ENCODE results near the gene UQCC5. TPM values are rescaled to one million over a fixed set of nuclear protein-coding genes. Genes with fewer than 3 reads are reported as not detected.
A peak's percentile ranks its signal among the peaks of the same experiment; 100 is the strongest.
"Not testable (repeated sequence)": the region's sequence is repeated elsewhere in the genome, so short reads cannot be mapped to it uniquely, and the experiment has no call there.

Gene UQCC5
- total RNA-seq, 1 experiment from 2014 or later = 21.5 TPM

GRCh38 chr3:52524258-52524751, 12.1 kb upstream of the UQCC5 start:
- Histone ChIP-seq H3K36me3 (replicated peaks; ENCODE audit: control insufficient read depth, insufficient read depth, low read length) (peaks cover 37% of the 10 kb centered on the region), H3K27me3 (ENCODE audit: control insufficient read depth, insufficient read depth, low read length) (no peaks in the 10 kb centered on the region), H3K4me3 (ENCODE audit: insufficient read depth, low read depth, low read length) (no peak overlapping the region)
- no peak for DNase-seq

DNA sequence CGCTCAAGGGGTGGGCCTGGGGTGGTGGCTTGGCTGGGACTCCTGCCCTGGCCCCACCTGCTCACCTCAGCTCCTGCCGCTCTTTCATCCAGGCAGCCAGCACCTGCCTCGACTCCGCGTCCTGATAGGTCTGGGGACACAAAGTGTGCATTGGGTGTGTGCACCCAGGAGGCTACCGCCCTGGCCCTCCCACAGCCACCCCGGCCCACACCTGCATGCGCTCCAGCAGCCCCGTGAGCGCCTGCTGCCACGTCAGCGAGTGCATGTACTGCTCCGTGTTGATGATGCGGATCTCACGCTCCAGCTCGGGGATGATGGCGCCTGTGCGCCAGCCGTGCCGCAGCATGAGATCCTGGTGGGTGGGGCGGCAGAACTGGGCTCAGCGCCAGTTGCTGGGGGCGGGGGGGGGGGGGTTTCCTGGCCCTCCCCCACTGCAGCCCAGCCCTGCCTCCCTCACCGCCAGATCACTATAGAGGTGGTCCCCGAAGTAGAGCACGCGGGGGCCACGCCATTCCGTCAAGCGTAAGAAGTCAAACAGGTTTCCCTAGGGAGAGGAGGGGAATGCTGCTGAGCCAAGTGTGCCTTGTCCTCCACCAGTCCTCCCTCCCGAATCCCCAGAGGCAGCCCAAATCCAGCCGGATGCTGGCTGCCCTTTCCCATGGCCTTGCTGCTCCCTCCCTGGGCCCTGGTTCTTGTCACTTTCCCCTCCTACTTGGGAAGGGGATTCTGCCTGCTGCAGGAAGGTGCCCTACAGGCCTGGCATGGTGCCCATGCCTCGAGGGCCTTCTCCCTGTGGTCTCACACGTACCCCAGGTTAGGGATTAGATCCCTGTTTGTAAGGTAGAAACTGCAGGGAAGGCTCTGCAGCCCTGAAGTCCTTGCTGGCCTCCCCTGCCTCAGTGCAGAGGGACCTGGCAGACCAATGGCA, 11.4 kb upstream of the UQCC5 start:
- H3K36me3 ChIP-seq (replicated peaks; ENCODE audit: control insufficient read depth, insufficient read depth, low read length) = peaks cover 38% of the 10 kb centered on the region
- no peak overlapping the region for H3K4me3 ChIP-seq (ENCODE audit: insufficient read depth, low read depth, low read length)
- peak; percentile 61 for DNase-seq
- H3K27me3 ChIP-seq (ENCODE audit: control insufficient read depth, insufficient read depth, low read length) = no peaks in the 10 kb centered on the region

- Histone ChIP-seq H3K36me3 (replicated peaks; ENCODE audit: control insufficient read depth, insufficient read depth, low read length) (peaks cover 38% of the 10 kb centered on the region), H3K4me3 (ENCODE audit: insufficient read depth, low read depth, low read length) (no peak overlapping the region), H3K27me3 (ENCODE audit: control insufficient read depth, insufficient read depth, low read length) (no peaks in the 10 kb centered on the region)
- DNase-seq = peak; percentile 43
These were observed 10.5 kb upstream of the UQCC5 start for GRCh38 chr3:52525680-52526561.

- H3K4me3 ChIP-seq (ENCODE audit: insufficient read depth, low read depth, low read length); H3K27me3 ChIP-seq (ENCODE audit: control insufficient read depth, insufficient read depth, low read length): not testable (repeated sequence)
- peak; percentile 24 for DNase-seq
- peaks cover 38% of the 10 kb centered on the region for H3K36me3 ChIP-seq (replicated peaks; ENCODE audit: control insufficient read depth, insufficient read depth, low read length)
These were observed 9.8 kb upstream of the UQCC5 start for GRCh38 chr3:52526671-52527038.

DNA sequence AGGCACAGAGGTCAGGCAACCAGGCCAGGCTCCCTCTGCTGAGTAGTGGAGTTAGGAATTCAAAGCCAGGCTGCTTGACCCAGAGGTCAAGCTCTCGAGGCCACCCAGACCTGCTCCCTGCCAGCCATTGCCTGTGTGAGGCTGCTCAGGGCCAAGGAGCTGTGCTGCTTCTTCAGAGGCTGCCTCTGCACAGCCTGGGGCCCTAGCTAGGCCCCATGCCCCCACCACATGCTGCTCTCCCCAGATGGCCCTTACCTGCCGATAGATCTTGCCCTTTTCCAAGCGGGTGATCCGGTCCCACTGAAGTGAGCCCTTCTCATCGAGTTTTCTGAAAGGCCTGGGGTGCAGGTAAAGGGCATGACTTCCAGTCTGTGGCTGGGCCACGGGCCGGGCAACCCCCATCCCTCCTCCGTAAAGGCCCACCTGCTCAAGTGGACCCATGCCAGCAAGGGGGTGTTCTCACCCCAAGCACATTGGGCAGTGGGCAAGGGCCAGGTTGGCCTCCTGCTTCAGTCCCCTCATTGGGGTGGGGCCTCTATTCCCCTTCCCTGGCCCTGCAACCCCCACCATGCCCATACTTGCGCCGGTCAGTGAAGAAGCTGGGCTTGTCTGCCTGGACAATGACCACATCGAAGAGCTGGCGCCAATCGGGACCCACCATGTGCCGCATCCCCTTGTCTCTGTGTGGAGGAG, 9.2 kb upstream of the UQCC5 start:
- DNase-seq = peak; percentile 36
- Histone ChIP-seq H3K36me3 (replicated peaks; ENCODE audit: control insufficient read depth, insufficient read depth, low read length) (peaks cover 38% of the 10 kb centered on the region), H3K27me3 (ENCODE audit: control insufficient read depth, insufficient read depth, low read length) (no peaks in the 10 kb centered on the region), H3K4me3 (ENCODE audit: insufficient read depth, low read depth, low read length) (no peak overlapping the region)

GRCh38 chr3:52527732-52528585, 8.4 kb upstream of the UQCC5 start:
- peaks cover 38% of the 10 kb centered on the region for H3K36me3 ChIP-seq (replicated peaks; ENCODE audit: control insufficient read depth, insufficient read depth, low read length)
- no peak overlapping the region for H3K4me3 ChIP-seq (ENCODE audit: insufficient read depth, low read depth, low read length)
- no peaks in the 10 kb centered on the region for H3K27me3 ChIP-seq (ENCODE audit: control insufficient read depth, insufficient read depth, low read length)
- peak; percentile 32 for DNase-seq

DNA sequence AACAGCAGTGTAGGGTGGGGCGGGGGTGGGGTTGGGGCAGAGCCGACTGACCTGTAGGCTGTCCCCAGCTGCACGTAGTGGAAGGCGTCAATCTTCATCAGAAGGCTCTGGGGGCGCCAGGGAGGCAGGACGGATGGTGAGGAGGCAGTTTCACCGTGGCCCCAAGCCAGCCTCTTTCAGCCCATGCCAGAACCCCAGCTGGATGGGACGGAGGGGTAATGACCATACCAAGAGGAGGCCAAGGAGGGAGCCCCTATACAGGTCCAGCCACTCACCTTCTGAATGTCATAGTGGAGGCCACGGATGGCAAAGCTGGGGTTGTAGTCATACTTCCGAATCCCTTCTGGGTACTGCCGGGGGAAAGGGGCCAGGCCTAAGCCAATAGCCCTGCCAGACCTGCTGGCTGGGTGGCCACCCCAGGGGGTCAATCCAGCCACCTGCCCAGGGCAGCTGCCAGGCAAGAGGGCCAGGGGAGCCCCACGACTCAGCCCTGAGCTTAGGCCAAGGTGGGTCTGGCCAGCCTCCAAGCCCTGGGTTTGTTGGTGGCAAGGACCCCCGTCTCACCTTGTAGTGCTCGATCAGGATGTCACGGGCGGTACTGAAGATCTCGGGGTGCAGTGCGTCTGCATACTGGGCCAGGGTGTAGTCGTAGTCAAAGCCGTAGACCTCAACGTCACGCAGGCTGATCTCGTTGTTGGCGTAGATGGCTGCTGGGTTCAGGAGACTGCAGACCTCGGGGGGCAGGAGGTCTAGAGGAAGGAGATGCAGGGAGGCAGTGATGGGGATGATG, 7.6 kb upstream of the UQCC5 start:
- Histone ChIP-seq H3K27me3 (ENCODE audit: control insufficient read depth, insufficient read depth, low read length) (no peaks in the 10 kb centered on the region), H3K4me3 (ENCODE audit: insufficient read depth, low read depth, low read length) (no peak overlapping the region), H3K36me3 (replicated peaks; ENCODE audit: control insufficient read depth, insufficient read depth, low read length) (peaks cover 38% of the 10 kb centered on the region)
- DNase-seq = peak; percentile 66

GRCh38 chr3:52529376-52530333, 6.8 kb upstream of the UQCC5 start:
- no peaks in the 10 kb centered on the region for H3K27me3 ChIP-seq (ENCODE audit: control insufficient read depth, insufficient read depth, low read length)
- peaks cover 33% of the 10 kb centered on the region for H3K36me3 ChIP-seq (replicated peaks; ENCODE audit: control insufficient read depth, insufficient read depth, low read length)
- peak; percentile 33 for DNase-seq
- no peak overlapping the region for H3K4me3 ChIP-seq (ENCODE audit: insufficient read depth, low read depth, low read length)

DNA sequence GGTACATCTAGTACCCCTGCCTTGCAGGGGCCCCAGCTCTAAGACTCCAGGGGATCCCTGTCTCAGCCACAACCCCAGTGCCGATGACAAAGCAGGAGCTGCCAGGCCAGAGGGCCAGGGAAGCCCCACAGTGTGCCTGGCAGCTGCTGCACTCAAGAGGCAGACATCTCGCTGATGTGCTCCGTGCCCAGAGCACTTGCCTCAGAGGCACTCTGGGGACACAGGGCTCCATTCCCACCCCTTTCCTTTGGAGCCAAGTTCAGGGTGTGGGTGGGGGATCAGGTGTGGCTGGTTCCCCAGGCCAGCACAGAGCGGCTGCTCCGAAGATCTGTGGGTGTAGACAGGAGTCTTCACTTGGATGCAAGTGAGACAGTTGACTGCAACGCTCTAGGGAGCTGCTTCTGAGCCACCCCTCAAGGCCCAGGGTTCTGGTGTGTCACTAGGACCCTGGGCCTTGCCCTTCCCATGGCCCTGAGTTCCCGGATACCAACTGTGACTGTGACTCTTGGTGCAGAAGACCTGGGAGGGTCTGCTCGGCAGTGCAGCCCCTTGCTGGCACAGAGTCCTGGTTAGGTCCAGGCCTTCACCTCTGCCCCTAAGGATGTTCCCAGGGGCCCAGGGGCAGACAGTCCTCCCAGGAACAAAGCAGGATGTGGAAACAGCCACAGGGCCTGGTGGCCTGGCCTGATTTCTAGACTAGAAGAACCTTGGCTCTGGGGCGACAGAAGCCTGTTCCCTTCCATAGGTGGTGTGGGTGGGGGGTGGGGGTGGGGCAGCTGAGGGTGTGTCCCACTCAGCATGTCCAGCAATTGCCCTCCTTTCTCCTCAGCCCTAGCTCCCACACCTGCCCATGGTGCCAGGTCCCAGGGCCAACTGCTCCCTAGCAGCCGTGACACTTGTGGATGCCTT, 5.2 kb upstream of the UQCC5 start:
- no peaks in the 10 kb centered on the region for H3K27me3 ChIP-seq (ENCODE audit: control insufficient read depth, insufficient read depth, low read length)
- peak; percentile 44 for DNase-seq
- H3K4me3 ChIP-seq (ENCODE audit: insufficient read depth, low read depth, low read length) = no peak overlapping the region
- peaks cover 25% of the 10 kb centered on the region for H3K36me3 ChIP-seq (replicated peaks; ENCODE audit: control insufficient read depth, insufficient read depth, low read length)

DNA sequence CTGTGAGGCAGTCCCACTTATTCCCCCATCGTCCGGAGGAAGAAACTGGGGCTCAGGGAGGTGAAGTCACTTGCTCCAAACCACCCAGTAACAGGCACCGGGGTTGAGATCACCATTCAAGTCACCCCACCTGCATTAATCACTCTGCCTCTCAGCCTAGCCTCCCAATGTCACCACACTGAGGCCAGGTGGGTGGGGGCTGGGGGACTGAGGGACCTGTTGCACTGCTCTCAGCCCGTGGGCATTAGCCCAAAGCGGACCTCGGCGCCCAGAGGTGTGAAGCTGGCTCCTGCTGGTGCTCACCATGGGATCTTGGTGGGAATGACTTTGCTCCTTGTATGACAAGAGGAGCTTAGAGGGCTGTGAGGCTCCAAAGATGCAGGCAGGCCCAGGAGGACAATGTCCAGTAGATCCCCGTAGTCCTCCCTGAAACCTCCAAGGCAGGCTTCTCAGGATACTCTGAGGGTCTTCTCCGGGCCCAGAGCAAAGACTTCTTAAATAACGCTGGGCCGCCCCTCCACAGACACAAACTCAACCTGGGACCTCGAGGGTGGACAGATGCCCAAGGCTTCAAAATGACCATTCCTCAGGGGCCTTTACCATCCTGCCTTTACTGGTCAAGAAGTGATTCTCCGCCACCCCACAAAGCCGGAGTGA, 4.4 kb upstream of the UQCC5 start:
- Histone ChIP-seq H3K36me3 (replicated peaks; ENCODE audit: control insufficient read depth, insufficient read depth, low read length) (peaks cover 20% of the 10 kb centered on the region), H3K4me3 (ENCODE audit: insufficient read depth, low read depth, low read length) (peak overlapping the region; percentile 94; the same call in 1 of the 2 replicates), H3K27me3 (ENCODE audit: control insufficient read depth, insufficient read depth, low read length) (no peaks in the 10 kb centered on the region)
- peak; percentile 45 for DNase-seq

GRCh38 chr3:52532517-52532837, 3.9 kb upstream of the UQCC5 start:
- DNase-seq = peak; percentile 75
- no peaks in the 10 kb centered on the region for H3K27me3 ChIP-seq (ENCODE audit: control insufficient read depth, insufficient read depth, low read length)
- H3K36me3 ChIP-seq (replicated peaks; ENCODE audit: control insufficient read depth, insufficient read depth, low read length) = peaks cover 15% of the 10 kb centered on the region
- peak overlapping the region; percentile 94 for H3K4me3 ChIP-seq (ENCODE audit: insufficient read depth, low read depth, low read length)
